ENCODE measurements around the gene RYR2. TPM values are rescaled to one million over a fixed set of nuclear protein-coding genes. Genes with fewer than 3 reads are reported as not detected.
"Not testable (repeated sequence)": the region's sequence is repeated elsewhere in the genome, so short reads cannot be mapped to it uniquely, and the experiment has no call there.

RYR2 gene
- total RNA-seq, 1 experiment from 2014 or later: 1.0 TPM

DNA sequence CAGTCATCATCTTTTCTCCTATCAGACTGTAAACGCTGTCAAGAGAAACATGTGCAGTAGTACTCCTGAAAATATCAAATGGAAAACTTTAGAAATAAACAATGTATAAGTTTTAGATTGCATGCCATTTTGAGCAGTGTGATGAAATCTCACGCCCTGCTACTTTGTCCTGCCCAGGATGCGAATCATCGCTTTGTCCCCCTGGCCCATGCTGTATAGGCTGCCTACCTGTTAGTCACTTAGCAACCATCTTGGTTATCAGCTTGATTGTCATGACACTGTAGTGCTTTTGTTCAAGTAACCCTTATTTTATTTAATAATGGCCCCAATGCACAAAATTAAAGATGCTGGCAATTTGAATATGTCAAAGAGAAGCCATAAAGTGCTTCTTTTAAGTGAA, 485.8 kb downstream of the RYR2 start:
- in situ Hi-C loops (cut with HindIII; ENCODE audit: low pct_unique_long_range_greater_than_20kb, low sequenced_read_pairs): no loop called here
- DNase-seq (ENCODE audit: low read depth): no peak

DNA sequence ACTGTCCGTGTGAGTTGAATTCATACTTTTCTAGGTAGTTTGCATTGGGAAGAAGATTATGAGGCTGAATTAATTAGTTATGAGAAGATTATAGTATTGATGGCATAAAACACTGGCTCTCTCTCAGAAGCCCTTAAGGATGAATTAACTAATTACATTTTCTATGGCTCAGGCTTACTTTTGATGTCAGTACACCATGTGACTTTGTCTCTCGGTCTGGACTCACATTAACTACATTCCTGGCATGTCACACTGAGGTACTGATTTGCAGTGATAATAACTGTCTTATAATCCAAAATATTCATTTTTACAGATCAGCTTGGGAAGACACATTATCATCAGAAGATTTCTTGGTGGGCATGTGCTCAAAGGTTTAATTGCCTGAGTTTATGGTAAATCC, 486.6 kb downstream of the RYR2 start:
- no peak for DNase-seq (ENCODE audit: low read depth)
- in situ Hi-C loops (cut with HindIII; ENCODE audit: low pct_unique_long_range_greater_than_20kb, low sequenced_read_pairs): no loop called here

DNA sequence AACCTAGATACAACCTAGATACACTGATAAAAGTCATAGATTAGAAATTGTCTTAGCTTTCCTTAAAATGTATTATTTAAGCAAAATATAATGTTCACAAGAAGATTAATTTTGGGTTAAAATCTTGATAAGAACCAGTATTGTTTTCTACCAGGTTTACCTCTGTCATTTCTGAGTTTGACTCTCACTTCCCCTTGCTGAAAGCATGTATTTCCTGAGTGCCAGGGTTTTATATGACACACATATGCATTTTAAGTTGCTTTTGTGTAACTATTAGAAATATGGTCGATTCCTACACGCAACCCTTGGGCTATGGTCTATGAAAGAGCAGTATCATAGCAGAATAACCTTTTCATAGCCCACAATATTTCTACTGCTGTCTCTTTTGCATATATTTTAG, 497.1 kb downstream of the RYR2 start:
- in situ Hi-C loops (cut with HindIII; ENCODE audit: low pct_unique_long_range_greater_than_20kb, low sequenced_read_pairs): no loop called here
- DNase-seq (ENCODE audit: low read depth): no peak

- no peak for DNase-seq (ENCODE audit: low read depth)
- in situ Hi-C loops (cut with HindIII; ENCODE audit: low pct_unique_long_range_greater_than_20kb, low sequenced_read_pairs): no loop called here
Observed at GRCh38 chr1:237542525-237543418, 500.8 kb downstream of the RYR2 start.

- in situ Hi-C loops (cut with HindIII; ENCODE audit: low pct_unique_long_range_greater_than_20kb, low sequenced_read_pairs): no loop called here
- DNase-seq (ENCODE audit: low read depth): no peak
Observed at GRCh38 chr1:237553078-237553477, 511.1 kb downstream of the RYR2 start.

DNA sequence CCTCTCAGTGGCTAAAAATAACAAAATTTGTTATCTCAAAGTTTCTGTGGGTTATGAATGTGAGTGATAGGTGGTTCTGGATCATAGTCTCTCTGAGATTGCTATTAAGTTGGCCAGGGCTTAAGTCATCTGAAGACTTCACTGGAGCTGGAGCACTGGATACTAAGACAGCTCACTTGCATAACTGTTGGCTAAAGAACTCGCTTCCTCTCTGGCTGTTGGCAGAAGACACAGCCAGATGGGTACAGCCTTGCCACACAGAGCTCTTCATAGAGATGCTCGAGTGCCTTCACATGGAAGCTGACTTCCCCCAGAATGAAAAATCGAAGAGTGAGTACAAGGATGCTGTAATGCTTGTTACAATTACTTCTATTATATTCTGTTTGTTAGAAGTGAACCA, 514.9 kb downstream of the RYR2 start:
- no peak for DNase-seq (ENCODE audit: low read depth)
- in situ Hi-C loops (cut with HindIII; ENCODE audit: low pct_unique_long_range_greater_than_20kb, low sequenced_read_pairs): no loop called here

- peak; percentile 54 for DNase-seq (ENCODE audit: low read depth)
- in situ Hi-C loops (cut with HindIII; ENCODE audit: low pct_unique_long_range_greater_than_20kb, low sequenced_read_pairs): no loop called here
Observed at GRCh38 chr1:237562242-237562823, 520.3 kb downstream of the RYR2 start.

DNA sequence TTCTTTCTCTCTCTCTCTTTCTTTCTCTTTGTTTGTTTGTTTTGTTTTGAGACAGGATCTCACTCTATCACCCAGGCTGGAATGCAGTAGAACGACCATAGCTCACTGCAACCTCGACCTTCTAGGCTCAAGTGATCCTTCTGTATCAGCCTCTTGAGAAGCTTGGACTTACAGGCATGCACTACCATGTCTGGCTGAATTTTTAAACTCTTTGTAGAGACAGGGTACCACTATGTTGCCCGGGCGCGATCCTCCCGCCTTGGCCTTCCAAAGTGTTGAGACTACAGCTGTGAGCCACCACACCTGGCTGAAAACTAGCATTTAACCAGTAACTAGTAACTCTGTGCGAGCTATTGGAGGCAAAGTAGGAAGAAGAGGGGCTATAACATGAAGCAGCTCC, 523.3 kb downstream of the RYR2 start:
- in situ Hi-C loops (cut with HindIII; ENCODE audit: low pct_unique_long_range_greater_than_20kb, low sequenced_read_pairs): no loop called here
- DNase-seq (ENCODE audit: low read depth): no peak

GRCh38 chr1:237566581-237566980, 524.6 kb downstream of the RYR2 start:
- in situ Hi-C loops (cut with HindIII; ENCODE audit: low pct_unique_long_range_greater_than_20kb, low sequenced_read_pairs): no loop called here
- no peak for DNase-seq (ENCODE audit: low read depth)

- peak; percentile 20 for DNase-seq (ENCODE audit: low read depth)
- in situ Hi-C loops (cut with HindIII; ENCODE audit: low pct_unique_long_range_greater_than_20kb, low sequenced_read_pairs): no loop called here
Observed at GRCh38 chr1:237568955-237569354, 527.0 kb downstream of the RYR2 start.

DNA sequence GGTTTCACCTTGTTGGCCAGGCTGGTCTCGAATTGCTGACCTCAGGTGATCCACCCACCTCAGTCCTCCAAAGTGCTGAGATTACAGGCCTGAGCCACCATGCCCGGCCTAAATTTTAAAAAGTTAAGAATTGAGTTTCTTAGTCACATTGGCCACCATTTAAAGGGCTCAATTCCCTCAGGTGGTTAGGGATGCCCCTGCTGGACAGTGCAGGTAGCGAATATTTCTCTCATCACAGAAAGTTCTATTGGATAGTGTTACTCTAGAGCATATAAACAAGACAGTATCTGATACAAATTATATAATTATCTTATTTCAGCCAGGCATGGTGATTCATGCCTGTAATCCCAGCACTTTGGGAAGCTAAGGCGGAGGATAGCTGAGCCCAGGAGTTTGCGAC, 528.5 kb downstream of the RYR2 start:
- no peak for DNase-seq (ENCODE audit: low read depth)
- in situ Hi-C loops (cut with HindIII; ENCODE audit: low pct_unique_long_range_greater_than_20kb, low sequenced_read_pairs): no loop called here

GRCh38 chr1:237574536-237574935, 532.6 kb downstream of the RYR2 start:
- in situ Hi-C loops (cut with HindIII; ENCODE audit: low pct_unique_long_range_greater_than_20kb, low sequenced_read_pairs): no loop called here
- DNase-seq (ENCODE audit: low read depth): no peak

- in situ Hi-C loops (cut with HindIII; ENCODE audit: low pct_unique_long_range_greater_than_20kb, low sequenced_read_pairs): no loop called here
- DNase-seq (ENCODE audit: low read depth): no peak
Observed at GRCh38 chr1:237578540-237578939, 536.6 kb downstream of the RYR2 start.

DNA sequence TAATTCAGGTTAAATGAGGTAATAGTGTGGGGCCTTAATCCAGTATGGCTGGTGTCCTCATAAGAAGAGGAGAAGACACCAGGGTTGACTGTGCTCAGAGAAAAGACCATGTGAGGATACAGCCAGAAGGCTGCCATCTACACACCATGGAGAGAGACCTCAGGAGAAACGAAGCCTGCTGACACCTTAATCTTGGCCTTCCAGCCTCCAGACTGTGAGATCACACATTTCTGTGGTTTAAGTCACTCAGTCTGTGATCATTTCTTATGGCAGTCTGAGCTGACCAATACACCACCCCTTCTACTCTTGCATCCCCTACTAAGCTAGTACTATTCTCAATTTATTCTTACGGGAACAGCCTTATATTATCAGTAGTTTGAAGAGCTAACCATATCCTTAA, 538.7 kb downstream of the RYR2 start:
- no peak for DNase-seq (ENCODE audit: low read depth)
- in situ Hi-C loops (cut with HindIII; ENCODE audit: low pct_unique_long_range_greater_than_20kb, low sequenced_read_pairs): no loop called here

- DNase-seq (ENCODE audit: low read depth): no peak
- in situ Hi-C loops (cut with HindIII; ENCODE audit: low pct_unique_long_range_greater_than_20kb, low sequenced_read_pairs): no loop called here
Observed at GRCh38 chr1:237583270-237583669, 541.3 kb downstream of the RYR2 start.

DNA sequence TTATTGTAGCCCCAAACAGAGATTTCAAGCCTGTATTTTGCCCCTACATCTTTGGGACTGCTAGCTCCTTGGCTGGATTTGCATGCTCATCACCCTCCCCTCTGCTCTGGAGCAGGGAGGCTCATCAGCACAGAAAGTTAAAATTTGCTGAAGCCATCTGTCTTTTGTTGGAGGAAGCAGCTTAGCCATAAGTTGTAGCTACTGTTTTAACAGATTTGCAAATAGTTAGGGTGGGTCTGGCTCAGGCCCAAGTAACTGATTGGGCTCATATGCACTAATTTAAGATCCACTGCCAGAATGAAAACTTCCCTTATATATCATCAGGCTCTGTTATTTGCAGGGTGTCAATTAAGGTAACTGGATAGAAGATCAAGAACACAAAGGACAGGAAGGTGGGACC, 541.8 kb downstream of the RYR2 start:
- DNase-seq (ENCODE audit: low read depth): no peak
- in situ Hi-C loops (cut with HindIII; ENCODE audit: low pct_unique_long_range_greater_than_20kb, low sequenced_read_pairs): no loop called here

DNA sequence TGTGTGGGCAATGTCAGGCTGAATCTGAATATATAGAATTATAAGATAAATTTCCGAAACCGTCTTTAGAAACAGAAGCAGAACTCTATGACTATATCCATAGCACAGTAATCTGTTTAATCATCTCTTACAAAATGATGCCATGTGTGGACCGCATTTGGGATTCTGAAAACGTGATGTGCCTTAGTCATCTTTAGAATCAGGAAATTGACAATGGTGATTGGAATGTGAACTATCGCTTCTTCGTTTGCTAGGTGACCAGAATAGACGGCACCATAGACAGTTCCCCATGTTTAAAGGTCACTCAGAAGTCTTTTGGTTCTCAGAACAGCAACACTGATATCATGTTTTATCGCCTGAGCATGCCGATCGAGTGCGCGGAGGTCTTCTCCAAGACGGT, 548.4 kb downstream of the RYR2 start:
- in situ Hi-C loops (cut with HindIII; ENCODE audit: low pct_unique_long_range_greater_than_20kb, low sequenced_read_pairs): no loop called here
- no peak for DNase-seq (ENCODE audit: low read depth)

DNA sequence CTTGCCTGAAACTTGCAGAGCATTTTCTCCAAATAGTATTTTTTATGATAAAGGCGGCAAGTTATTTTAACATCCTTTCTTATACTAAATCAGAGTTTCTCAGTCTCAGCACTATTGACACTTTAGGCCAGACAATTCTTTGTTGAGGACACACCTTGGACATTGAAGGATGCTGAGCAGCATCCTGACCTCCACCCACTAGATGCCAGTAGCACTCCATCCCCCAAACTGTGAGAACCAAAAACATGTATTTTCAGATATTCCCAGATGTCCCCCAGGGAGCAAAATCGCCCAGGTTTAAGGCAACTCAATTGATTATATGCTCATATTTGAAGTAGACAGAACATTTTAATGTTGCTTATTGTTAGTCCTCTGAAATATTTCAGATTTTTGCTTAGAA, 549.4 kb downstream of the RYR2 start:
- no peak for DNase-seq (ENCODE audit: low read depth)
- in situ Hi-C loops (cut with HindIII; ENCODE audit: low pct_unique_long_range_greater_than_20kb, low sequenced_read_pairs): no loop called here

DNA sequence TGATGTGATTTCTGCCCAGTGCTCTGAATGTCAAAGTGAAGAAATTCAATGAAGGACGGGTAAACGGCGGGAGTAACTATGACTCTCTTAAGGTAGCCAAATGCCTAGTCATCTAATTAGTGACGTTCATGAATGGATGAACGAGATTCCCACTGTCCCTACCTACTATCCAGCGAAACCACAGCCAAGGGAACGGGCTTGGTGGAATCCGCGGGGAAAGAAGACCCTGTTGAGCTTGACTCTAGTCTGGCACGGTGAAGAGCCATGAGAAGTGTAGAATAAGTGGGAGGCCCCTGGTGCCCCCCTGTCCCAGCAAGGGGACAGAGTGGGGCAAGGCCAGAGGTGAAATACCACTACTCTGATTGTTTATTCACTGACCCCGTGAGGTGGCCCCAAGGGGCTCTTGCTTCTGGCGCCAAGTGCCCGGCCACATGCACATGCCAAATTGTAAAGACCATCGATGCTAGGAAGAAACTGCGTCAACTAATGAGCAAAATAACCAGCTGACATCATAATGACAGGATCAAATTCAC, 561.1 kb downstream of the RYR2 start:
- DNase-seq (ENCODE audit: low read depth); in situ Hi-C loops (cut with HindIII; ENCODE audit: low pct_unique_long_range_greater_than_20kb, low sequenced_read_pairs): not testable (repeated sequence)

GRCh38 chr1:237608433-237608832, 566.4 kb downstream of the RYR2 start:
- DNase-seq (ENCODE audit: low read depth): no peak
- in situ Hi-C loops (cut with HindIII; ENCODE audit: low pct_unique_long_range_greater_than_20kb, low sequenced_read_pairs): no loop called here
